ENCODE results near the gene NIN.

- TF ChIP-seq CTCF (conservative IDR thresholded peaks at IDR 0.05 in 1 of 2, IDR thresholded peaks at IDR 0.05 in 1 of 2; ENCODE audit: extremely low read depth in 1 of 2, insufficient read depth in 1 of 2, low read depth in 1 of 2, low read length in 2 of 2): no peak
- TF ChIP-seq EZH2 (IDR thresholded peaks at IDR 0.05; ENCODE audit: borderline replicate concordance, low read length): peak; percentile 59
Observed at GRCh38 chr14:50871228-50871627, 40.3 kb upstream of the NIN start.

Measured in mammary epithelial cell (primary cell).